SHP77 (cell line): ENCODE measurements around the gene DDX10.
"Not testable (repeated sequence)": the region's sequence is repeated elsewhere in the genome, so short reads cannot be mapped to it uniquely, and the experiment has no call there.

Experiments
- DNase-seq, 2 experiments: peaks; one replicate each; lab custom pipeline; 2025; lab: John Stamatoyannopoulos, UW

The DDX10 gene

DNA sequence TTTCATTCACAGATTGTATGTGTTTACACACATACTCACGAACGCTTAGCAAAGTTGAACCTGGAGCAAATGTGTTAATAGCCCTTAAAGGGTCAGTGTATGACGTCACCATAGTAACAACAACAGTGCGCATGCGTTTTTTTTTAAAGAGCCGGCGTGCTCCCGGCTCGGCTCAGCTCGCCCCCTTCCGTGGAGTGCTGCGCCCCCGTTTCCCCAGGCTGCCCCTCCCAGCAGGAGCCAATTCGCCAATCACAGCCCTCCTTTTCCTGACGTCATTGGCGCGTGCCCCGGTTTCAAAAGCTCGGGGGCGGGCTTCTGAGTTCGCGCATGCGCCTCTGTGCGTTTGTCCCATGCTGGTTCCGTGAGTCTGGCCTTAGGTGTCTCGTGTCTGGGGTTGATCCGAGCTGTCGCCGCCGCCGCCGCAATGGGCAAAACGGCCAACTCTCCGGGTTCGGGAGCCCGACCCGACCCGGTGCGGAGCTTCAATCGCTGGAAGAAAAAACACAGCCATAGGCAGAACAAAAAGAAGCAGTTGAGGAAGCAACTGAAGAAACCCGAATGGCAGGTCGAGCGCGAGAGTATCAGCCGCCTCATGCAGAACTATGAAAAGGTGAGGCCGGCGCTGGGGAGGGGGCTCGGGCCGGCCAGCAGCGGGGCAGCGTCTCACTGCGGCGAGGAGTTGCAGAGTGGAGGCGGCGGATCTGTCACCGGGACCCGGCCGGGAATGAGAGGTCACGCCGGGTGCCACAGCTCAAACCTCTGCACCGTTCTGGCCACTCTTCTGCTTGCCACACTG lies at the start of gene DDX10:
TSS of gene DDX10 (plus strand) at position 340 of the 796 bp plus-strand sequence. CDS start at position 425, 85 bp downstream.
- peak; percentile 94 to 95 for DNase-seq

DNA sequence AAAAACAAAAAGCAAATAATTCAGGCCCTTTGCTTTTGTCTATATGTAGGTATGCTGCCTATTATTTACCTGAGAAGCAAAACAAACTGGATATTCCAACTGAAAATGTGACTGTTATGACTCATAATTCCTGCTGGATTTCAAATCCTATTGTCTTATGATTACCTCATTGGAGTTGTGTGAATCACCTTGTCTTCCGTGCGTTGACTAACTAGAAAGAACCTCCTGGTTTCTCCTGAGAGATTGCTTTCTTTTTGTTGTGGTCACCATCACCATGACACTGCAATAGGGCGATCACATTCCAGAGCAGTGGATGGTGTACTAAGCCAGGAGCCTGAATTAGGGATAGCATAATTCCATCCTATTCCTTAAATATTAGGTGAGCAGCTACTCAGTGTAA lies 48.3 kb upstream of the DDX10 start:
- no peak for DNase-seq

DNA sequence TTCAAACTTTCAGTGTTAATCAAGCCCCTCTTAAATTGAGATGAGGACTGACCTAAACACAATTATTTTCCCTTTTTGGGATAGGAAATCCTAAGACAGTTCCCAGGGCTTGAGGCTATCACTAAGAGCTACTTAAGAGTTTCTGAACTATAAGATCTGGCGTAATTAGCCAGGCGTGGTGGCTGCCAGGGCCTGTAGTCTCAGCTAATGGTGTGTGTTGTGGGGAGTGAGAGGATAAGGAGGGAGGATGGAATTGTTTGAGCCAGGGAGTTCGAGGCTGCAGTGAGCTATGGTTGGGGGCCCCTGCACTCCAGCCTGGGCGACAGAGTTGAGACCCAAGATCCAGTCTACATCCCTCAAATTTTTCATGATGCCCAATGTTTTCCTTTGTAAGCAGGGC lies 47.8 kb upstream of the DDX10 start:
- DNase-seq: no peak

DNA sequence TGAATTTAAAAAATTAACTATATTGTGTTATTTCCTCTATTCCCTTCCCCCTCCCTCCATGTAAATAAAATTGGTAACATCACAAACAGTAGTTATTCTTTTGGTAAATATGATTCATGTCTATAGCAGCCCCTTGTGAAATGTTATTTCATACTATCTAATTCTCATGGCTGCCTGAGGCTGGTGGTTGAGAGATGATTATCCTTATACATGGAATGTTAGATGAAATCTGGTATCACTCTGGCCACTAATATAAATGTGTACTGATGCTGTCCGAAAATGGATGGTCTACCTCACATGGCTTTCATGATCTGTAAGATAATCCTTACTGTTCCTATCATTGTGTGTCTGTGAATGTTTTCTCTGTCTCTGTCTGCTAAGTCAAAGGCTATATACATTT lies 46.3 kb upstream of the DDX10 start:
- no peak for DNase-seq

DNA sequence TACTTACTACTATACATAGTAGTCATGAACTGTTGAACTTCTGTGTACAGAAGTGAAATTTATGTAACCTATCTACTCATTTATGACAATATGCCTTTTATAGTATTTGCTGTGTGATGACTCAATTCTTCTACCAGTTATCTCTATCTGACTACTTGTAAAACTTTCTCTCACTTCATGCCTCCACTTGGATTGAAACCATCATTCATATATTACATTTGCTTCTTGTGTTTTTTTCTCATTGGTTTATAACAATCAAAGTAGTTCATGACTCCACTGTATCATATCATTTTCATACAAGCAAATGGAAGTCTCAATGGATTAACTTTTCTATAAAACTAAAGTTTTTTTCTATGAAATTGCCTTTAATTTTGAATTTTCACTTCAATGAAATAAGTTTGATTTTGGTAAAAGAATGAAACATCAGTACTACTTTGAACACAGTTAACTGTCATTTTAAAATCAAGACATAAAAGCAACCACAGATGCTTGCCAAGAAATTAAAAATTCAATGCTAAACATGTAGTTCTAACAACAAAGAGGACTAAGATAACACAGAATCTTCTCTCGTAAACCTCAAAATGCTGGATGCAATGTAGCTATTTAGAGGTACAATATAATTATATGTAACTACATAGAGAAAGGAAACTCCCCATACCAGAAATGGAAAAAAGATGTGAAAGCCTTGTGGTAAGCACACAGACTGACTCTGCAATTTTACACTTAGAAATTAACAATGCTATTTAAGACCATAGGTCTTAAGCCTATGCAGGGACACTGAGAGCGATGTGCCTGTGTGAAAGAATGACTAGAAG lies 43.7 kb upstream of the DDX10 start:
- DNase-seq: no peak

DNA sequence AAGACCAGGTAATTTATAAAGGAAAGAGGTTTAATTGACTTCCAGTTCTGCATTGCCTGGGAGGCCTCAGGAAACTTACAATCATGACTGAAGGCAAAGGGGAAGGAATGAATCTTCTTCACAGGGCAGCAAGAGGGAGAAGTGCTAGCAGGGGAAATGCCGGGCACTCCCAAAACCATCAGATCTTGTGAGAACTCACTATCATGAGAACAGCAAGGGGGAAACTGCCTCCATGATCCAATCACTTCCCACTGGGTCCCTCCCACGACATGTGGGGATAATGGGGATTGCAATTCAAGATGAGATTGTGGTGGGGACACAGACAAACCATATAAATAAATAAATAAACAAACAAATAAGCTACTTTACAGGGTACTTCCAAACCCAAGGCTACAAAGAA lies 42.5 kb upstream of the DDX10 start:
- no peak for DNase-seq

DNA sequence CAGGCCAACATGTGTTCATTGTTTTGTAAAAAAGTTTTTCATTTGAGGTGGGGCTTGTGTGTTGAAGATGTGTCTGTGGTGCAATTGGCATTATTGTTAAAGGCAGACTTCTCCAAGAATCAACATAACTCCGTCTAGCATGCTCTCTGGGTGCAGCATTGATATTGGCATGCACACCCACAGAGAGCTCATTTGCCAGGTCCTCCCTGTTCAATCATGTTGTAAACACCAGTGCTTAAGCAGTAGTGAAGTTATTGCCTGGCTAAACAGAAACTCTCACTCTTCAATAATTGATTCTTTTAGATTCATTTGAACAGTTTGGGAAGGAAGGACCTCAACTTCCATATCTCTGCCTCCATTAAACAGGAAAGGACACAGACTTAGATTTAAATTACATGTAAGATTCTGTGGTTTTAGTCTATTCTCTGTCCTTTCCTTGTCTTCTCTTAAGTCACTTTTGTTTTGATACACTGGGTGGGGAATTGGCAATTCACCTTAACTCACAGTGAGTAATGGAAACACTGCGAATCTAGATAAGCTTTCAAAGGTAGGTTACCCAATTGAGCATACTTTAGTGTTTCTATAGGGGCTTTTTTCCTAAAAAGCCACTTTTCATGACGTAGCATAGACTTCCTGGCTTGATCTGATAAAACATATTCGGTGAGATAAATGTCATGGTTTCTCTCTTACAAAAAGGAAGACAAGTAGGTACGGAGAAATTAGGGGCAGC lies 40.5 kb upstream of the DDX10 start:
- no peak for DNase-seq

DNA sequence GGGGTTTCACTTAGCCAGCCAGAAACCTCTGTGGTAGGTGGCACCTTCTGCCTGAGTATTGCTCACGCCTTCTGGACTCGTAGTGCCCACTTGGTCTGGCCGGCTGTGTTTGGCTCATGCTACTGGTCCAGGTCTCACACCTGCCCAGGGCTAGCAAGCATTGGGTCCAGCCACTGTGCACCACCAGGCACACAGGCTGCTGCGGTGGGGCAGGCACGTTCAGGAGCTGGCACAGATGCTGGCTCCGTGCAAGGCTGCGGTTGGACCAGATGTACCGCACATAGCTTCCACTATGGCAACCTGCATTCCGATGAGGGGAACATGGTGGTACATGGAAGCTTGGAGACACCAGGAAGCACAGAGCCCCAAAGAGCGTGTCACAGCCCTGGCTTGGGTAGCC lies 36.5 kb upstream of the DDX10 start:
- no peak for DNase-seq

DNA sequence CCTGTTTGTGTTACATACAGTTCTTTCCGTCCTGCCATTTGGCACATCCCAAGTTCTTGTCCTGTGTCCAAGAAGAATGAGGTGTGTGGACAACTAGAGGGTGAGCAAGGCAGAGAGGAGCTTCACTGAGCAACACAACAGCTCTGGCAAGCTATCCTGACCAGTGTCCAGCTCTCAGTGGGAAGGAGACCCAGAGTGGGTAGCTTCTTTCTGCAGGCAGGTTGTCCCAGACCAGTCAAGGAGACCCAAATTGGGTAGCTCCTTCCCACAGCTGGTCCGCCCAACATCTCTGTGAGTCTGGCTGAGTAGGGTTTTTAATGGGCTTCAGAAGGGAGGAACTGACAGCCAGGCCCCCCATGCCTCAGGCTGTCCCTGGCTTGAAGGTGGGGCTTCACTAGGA lies 36.1 kb upstream of the DDX10 start:
- DNase-seq: no peak

DNA sequence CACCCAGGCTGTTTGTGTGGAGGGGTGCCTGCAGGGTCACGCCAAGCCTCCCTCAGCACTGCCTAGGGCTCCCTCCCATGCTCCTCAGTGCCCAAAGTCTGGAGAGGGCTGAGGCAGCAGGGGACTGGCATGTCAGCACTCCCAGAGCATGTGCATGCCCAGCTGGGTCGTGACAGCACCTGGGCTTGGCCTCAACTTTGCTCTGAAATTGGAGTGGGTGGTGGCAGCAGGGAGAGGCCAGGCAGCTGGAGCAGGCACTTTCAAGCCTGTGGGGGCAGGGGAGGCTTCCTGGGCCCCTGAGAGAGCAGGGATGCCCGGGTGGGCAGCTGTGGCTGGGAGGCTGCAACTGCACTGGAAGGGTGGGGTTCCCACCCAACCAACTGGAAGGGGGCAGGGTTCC lies 35.6 kb upstream of the DDX10 start:
- no peak for DNase-seq

DNA sequence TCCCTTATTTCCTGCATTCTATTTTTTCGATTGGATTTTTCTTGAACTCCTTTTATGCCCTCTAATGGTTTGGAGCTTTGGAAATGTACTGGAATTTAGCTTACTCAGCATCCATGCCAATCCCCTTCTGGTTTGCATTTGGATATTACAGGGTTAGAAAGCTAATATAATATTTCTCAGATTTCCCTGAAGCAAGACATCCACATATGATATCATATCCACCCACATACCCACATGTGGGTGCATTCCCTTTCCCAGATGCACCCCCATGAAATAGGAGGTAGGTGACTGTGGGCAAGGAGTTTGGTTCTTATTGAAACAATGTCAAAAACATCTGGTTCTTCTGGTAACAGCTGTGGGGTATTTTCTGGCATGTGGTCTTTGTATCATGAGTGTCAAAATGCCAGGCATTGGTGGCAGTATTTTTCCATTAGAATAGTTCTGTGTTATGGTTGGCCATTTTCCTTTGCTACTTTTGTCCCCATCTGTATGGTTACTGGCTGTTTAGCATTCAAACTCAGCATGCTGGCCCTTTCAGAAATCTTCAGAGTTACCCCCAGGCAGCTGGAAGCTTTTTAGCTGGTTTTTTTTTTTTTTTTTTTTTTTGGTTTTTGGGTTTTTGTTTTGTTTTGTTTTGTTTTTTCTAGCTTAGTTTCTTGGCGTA lies 32.7 kb upstream of the DDX10 start:
- DNase-seq: no peak

DNA sequence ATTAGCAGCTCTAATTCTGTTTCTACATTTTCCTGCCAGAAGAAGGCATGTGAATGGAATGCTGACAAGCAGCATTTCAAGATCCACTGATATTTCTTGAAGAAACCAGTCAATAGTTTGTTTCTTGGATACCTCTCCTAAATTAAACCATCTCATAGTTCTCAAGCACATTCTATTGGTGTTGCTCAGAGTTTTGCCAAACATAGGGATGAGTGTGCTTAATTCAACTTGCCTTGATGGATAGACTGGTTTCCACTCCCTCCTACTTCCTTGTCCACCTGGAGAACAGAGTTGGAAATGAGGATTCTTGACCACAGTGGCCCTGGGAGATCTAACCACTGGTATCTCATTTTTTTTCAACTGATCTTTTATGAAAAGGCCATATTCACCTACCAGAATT lies 29.8 kb upstream of the DDX10 start:
- no peak for DNase-seq

DNA sequence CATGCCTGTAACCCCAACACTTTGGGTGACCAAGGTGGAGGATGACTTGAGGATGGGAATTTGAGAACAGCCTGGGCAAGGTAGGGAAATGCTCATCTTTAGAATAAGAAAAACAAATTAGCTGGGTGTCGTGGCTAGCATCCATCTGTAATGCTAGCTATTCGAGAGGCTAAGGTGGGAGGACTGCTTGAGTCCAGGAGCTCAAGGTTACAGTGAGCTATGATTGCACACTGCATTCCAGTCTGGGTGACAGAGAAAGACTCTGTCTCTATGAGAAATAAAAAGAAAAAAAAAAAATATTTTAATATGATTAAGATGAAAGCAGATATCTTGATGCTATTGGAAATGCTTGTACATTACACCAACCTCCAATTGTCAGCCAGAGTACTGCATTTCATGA lies 28.6 kb upstream of the DDX10 start:
- no peak for DNase-seq

DNA sequence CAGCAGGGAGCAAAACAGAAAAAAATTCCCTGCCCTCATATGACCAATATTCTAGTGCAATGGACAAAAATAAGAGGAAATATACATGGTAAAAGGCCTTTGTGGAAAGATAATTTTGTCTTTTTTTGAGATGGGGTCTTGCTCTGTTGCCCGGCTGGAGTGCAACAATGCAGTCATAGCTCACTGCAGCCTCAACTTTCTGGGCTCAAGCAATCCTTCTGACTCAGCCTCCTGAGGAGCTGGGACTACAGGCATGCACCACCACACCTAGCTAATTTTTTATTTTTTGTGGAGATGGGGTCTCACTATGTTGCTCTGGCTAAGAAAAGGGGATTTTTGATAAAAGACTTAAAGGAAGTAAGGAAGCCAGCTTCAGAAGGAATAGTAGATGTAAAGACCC lies 25.7 kb upstream of the DDX10 start:
- no peak for DNase-seq

DNA sequence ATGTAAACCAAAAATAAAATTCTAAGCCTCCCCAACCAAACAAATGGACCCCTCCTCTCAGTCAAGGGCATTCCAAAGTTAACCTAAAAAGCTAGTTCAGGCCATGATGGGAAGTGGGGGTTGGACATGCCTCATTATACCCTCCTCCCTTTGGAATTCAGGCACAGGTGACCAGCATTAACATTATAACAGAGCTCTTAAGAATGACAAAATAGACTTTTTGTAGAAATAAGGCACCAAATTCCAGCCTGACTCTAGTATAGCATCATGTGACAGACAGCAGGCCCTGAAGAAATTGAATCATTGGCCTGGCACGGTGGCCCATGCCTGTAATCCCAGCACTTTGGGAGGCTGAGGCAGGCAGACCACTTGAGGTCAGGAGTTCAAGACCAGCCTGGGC lies 23.1 kb upstream of the DDX10 start:
- DNase-seq: not testable (repeated sequence)

DNA sequence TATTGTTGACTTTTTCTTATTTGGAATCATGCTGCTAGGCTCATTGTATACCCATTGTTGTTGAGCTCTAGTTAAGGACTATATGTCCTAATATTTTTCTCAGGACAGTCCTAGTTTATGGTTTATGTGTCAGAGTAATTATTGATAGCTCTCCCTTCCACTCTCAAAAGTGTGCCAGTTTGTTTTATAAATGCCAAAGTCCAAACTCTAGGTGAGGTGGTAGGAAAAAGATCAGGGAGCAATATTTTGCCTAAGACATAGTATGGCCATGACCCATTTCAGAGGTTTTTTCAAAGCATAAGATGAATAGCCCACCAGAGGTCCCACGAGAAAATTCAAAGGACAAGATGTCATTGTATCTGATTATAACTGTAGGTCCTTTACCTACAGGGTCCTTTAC lies 20.9 kb upstream of the DDX10 start:
- no peak for DNase-seq

DNA sequence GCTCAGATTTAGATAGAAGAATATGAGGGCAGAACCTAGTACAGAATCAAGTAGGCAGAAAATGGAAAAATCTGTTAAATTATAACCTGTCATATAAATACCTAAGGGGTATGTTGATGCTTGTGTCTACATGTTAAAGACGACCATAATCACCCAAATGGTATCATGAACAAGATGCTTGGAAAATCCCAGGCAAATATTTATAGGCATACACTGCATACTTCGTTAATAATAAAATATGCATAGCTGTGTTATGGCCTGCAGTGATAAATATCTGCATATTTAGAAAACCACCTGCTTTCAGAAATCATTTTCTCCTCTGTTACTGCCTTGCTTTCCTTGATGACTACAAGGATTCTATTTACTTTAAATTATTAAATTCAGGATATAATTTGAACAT lies 18.9 kb upstream of the DDX10 start:
- no peak for DNase-seq

DNA sequence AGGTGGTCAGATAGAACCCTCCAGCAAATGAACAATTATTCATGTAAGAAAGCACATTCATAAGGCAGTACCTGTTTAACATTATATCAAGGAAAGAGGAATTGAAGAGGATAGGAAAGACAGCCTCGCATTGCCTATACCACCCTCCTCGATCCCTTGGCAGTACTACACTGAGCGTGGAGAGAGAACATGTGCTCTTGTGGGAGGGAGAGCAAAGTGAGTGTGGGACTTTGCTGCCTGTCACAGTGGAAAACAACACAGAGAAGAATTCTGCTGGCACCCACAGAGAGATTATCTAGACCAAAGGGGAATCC lies 17.5 kb upstream of the DDX10 start:
- DNase-seq: no peak

DNA sequence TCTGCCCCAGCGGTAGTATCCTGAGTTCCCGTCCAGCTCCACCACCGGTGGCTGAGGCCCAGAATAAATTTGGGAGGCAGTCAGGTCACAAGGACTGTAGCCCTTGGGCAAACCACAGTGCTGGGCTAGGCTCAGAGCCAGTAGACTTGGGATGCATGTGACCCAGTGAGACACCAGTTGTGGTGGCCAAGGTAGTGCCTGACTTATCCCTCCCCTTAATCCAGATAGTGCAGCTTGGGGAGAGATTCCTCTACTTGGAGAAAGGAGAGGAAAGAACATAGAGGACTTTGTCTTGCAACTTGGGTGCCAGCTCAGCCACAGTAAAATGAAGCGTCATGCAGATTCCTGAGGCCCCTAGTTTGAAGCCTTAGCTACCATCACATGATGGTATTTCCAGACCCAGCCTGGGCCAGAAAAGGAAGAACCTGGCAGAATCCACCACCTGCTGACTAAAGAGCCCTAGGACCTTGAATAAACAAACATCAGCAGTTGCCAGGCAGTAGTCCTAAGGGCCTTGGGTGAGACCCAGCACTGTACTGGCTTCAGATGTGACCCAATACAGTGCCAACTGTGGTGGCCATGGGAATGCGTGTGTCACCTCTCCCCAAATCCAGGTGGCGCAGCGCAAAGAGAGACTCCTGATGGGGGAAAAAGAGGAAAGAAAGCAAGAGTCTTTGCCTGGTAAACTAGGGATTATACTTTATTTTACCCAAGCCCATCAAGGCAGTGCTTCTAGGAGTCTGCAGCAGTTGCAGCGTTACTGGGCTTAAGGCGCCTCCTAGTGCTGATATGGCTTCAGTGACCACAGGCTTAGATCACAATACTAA lies 17.0 kb upstream of the DDX10 start:
- DNase-seq: peak; percentile 49 to 58

DNA sequence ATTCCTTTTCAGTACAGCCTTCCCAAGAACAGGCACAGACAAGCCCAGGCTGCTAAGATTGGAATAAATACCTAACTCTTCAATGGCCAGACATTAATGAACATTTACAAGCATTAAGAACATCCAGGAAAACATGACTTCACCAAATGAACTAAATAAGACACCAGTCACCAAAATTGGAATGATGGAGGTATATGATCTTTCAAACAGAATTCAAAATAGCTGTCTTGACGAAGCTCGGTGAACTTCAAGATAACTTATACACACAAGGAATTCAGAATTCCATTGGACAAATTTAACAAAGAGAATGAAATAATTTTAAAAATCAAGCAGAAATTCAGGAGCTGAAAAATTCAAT lies 16.4 kb upstream of the DDX10 start:
- no peak for DNase-seq

DNA sequence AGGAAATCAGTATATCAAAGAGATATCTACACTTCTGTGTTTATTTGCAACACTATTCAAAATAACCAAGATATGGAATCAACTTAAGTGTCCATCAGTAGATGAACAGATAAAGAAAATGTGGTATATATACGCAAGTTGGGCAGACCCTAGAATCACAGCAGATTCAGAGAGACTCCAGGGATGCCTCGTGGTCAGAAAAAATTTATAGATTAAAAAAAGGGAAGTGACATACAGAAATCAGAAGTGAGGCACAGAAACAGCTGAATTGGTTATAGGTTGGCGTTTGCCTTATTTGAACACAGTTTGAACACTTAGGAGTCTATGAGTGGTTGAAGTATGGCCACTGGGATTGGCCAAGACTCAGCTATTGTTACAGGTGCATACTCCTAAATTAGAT lies 10.8 kb upstream of the DDX10 start:
- DNase-seq: not testable (repeated sequence)
